ENCODE results near the gene VASH2. TPM values are rescaled to one million over a fixed set of nuclear protein-coding genes. Genes with fewer than 3 reads are reported as not detected.
"Not testable (repeated sequence)": the region's sequence is repeated elsewhere in the genome, so short reads cannot be mapped to it uniquely, and the experiment has no call there.

Gene VASH2
- total and polyA plus RNA-seq, 2 donors (not counting 1 experiment from before 2014, with no cell fraction given): 0.06 TPM; not detected in 1

DNA sequence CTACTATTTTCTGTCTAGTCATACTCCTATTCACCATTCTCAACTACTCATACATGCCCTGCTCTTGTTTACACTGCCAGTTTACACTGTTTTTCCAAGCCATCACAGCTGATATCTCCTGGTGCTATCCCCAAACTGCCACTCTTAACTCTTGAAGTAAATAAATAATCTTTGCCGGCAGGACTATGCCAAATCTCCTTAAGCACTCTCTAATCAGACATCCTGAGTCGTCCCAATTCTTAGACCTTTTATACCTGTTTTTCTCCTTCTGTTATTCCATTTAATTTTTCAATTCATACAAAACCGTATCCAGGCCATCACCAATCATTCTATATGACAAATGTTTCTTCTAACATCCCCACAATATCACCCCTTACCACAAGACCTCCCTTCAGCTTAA lies 36.7 kb upstream of the VASH2 start:
- intact Hi-C loops (cut with micrococcal nuclease); H3K27ac ChIP-seq (ENCODE audit: low read length in 2 of 2); H3K9me3 Mint-ChIP-seq (ENCODE audit: insufficient read depth); H3K9me3 ChIP-seq (ENCODE audit: control extremely low read depth in 1 of 3, control insufficient read depth in 2 of 3, insufficient read depth in 1 of 3, low read length in 2 of 3); DNase-seq; H3K27ac Mint-ChIP-seq; CTCF ChIA-PET; H3K27me3 ChIP-seq (replicated peaks in 1 of 4; ENCODE audit: control extremely low read depth in 1 of 4, control insufficient read depth in 3 of 4, insufficient read depth in 4 of 4, low read length in 3 of 4); ATAC-seq (ENCODE audit: low read depth); POLR2A ChIA-PET; H3K4me3 Mint-ChIP-seq; H3K27me3 Mint-ChIP-seq; H3K36me3 ChIP-seq (replicated peaks in 1 of 2; ENCODE audit: control extremely low read depth in 1 of 2, control insufficient read depth in 1 of 2, extremely low read depth in 1 of 2, insufficient read depth in 2 of 2, low read length in 1 of 2); H3K79me2 ChIP-seq (ENCODE audit: control insufficient read depth, insufficient read depth, low read length); H3K4me2 ChIP-seq (replicated peaks; ENCODE audit: low read depth, low read length, poor library complexity, severe bottlenecking); H3K4me1 ChIP-seq (ENCODE audit: control insufficient read depth in 2 of 2, insufficient read depth in 2 of 2, low read length in 2 of 2); H4K20me1 ChIP-seq (ENCODE audit: control insufficient read depth, insufficient read depth, low read length, poor library complexity, severe bottlenecking); H3K4me1 Mint-ChIP-seq; H3K9ac ChIP-seq (ENCODE audit: low read length); H2AFZ ChIP-seq (ENCODE audit: insufficient read depth, low read depth, low read length, poor library complexity, severe bottlenecking); H3K4me3 ChIP-seq (ENCODE audit: control extremely low read depth in 1 of 5, extremely low read depth in 1 of 5, insufficient read depth in 1 of 5, low read depth in 2 of 5, low read length in 4 of 5): not testable (repeated sequence)
- no CpG with 5 or more reads among the region's 3 CpGs for WGBS (ENCODE audit: insufficient coverage)

DNA sequence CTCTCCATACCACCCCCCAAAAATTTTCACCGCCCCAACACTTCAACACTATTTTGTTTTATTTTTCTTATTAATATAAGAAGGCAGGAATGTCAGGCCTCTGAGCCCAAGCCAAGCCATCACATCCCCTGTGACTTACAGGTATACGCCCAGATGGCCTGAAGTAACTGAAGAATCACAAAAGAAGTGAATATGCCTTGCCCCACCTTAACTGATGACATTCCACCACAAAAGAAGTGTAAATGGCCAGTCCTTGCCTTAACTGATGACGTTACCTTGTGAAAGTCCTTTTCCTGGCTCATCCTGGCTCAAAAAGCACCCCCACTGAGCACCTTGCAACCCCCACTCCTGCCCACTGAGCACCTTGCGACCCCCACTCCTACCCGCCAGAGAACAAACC lies 36.2 kb upstream of the VASH2 start:
- H3K79me2 ChIP-seq (ENCODE audit: control insufficient read depth, insufficient read depth, low read length); H3K36me3 ChIP-seq (replicated peaks in 1 of 2; ENCODE audit: control extremely low read depth in 1 of 2, control insufficient read depth in 1 of 2, extremely low read depth in 1 of 2, insufficient read depth in 2 of 2, low read length in 1 of 2); CTCF ChIA-PET; H3K4me3 ChIP-seq (ENCODE audit: control extremely low read depth in 1 of 5, extremely low read depth in 1 of 5, insufficient read depth in 1 of 5, low read depth in 2 of 5, low read length in 4 of 5); H3K27me3 Mint-ChIP-seq; POLR2A ChIA-PET; H3K9me3 ChIP-seq (ENCODE audit: control extremely low read depth in 1 of 3, control insufficient read depth in 2 of 3, insufficient read depth in 1 of 3, low read length in 2 of 3); H4K20me1 ChIP-seq (ENCODE audit: control insufficient read depth, insufficient read depth, low read length, poor library complexity, severe bottlenecking); H3K27me3 ChIP-seq (replicated peaks in 1 of 4; ENCODE audit: control extremely low read depth in 1 of 4, control insufficient read depth in 3 of 4, insufficient read depth in 4 of 4, low read length in 3 of 4); H3K4me3 Mint-ChIP-seq; H3K9ac ChIP-seq (ENCODE audit: low read length); H3K9me3 Mint-ChIP-seq (ENCODE audit: insufficient read depth); intact Hi-C loops (cut with micrococcal nuclease); DNase-seq; H3K27ac Mint-ChIP-seq; H3K4me2 ChIP-seq (replicated peaks; ENCODE audit: low read depth, low read length, poor library complexity, severe bottlenecking); H3K4me1 Mint-ChIP-seq; H2AFZ ChIP-seq (ENCODE audit: insufficient read depth, low read depth, low read length, poor library complexity, severe bottlenecking); H3K27ac ChIP-seq (ENCODE audit: low read length in 2 of 2); H3K4me1 ChIP-seq (ENCODE audit: control insufficient read depth in 2 of 2, insufficient read depth in 2 of 2, low read length in 2 of 2); ATAC-seq (ENCODE audit: low read depth): not testable (repeated sequence)
- no CpG with 5 or more reads among the region's 5 CpGs for WGBS (ENCODE audit: insufficient coverage)

DNA sequence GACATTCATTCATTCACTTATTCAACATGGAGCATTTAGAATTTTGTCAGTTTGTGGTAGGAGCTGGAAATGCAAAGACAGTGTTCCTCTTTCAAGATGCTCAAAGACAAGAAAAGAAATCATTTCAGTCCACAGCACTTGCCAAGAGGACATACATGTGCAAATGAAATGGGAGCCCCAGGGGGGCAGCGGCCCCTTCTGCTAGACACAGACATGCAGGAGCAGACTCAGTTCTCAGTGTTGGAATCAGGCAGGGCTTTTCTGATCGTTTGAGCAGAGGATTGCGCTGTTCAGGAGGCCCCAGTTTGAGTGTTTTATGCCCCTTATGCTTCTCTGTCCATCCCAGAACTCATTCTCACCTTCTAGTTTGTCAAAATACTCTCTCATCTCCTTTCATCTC lies 35.6 kb upstream of the VASH2 start:
- no peaks in the 10 kb centered on the region for H3K9me3 ChIP-seq (ENCODE audit: control extremely low read depth in 1 of 3, control insufficient read depth in 2 of 3, insufficient read depth in 1 of 3, low read length in 2 of 3)
- CTCF ChIA-PET: no interaction called here
- no peak overlapping the region for H3K4me3 Mint-ChIP-seq
- no peaks in the 10 kb centered on the region for H3K36me3 ChIP-seq (replicated peaks in 1 of 2; ENCODE audit: control extremely low read depth in 1 of 2, control insufficient read depth in 1 of 2, extremely low read depth in 1 of 2, insufficient read depth in 2 of 2, low read length in 1 of 2)
- TF ChIP-seq, protein P1, sequence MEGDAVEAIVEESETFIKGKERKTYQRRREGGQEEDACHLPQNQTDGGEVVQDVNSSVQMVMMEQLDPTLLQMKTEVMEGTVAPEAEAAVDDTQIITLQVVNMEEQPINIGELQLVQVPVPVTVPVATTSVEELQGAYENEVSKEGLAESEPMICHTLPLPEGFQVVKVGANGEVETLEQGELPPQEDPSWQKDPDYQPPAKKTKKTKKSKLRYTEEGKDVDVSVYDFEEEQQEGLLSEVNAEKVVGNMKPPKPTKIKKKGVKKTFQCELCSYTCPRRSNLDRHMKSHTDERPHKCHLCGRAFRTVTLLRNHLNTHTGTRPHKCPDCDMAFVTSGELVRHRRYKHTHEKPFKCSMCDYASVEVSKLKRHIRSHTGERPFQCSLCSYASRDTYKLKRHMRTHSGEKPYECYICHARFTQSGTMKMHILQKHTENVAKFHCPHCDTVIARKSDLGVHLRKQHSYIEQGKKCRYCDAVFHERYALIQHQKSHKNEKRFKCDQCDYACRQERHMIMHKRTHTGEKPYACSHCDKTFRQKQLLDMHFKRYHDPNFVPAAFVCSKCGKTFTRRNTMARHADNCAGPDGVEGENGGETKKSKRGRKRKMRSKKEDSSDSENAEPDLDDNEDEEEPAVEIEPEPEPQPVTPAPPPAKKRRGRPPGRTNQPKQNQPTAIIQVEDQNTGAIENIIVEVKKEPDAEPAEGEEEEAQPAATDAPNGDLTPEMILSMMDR (IDR thresholded peaks at IDR 0.05): no peak
- no peak for TF ChIP-seq EZH2 (IDR thresholded peaks at IDR 0.05; ENCODE audit: borderline replicate concordance, insufficient read depth, low read depth, low read length, poor library complexity, severe bottlenecking)
- H3K79me2 ChIP-seq (ENCODE audit: control insufficient read depth, insufficient read depth, low read length): no peaks in the 10 kb centered on the region
- H3K4me1 Mint-ChIP-seq: peaks cover 6% of the 10 kb centered on the region
- H3K27ac Mint-ChIP-seq: no peak overlapping the region
- H3K4me1 ChIP-seq (ENCODE audit: control insufficient read depth in 2 of 2, insufficient read depth in 2 of 2, low read length in 2 of 2): peaks cover 0 to 4% of the 10 kb centered on the region in 2 donors
- ATAC-seq (ENCODE audit: low read depth): no peak
- H2AFZ ChIP-seq (ENCODE audit: insufficient read depth, low read depth, low read length, poor library complexity, severe bottlenecking): no peak overlapping the region
- POLR2A ChIA-PET: no interaction called here
- peaks cover 0 to 5% (median 1%) of the 10 kb centered on the region in 4 experiments for H3K27me3 ChIP-seq (replicated peaks in 1 of 4; ENCODE audit: control extremely low read depth in 1 of 4, control insufficient read depth in 3 of 4, insufficient read depth in 4 of 4, low read length in 3 of 4)
- no peak overlapping the region for H3K27ac ChIP-seq (ENCODE audit: low read length in 2 of 2)
- peaks cover 8% of the 10 kb centered on the region for H3K27me3 Mint-ChIP-seq
- no peak overlapping the region for H3K9ac ChIP-seq (ENCODE audit: low read length)
- no peaks in the 10 kb centered on the region for H3K9me3 Mint-ChIP-seq (ENCODE audit: insufficient read depth)
- no peak for DNase-seq
- no peaks in the 10 kb centered on the region for H4K20me1 ChIP-seq (ENCODE audit: control insufficient read depth, insufficient read depth, low read length, poor library complexity, severe bottlenecking)
- 88% methylated on average over 3 of the region's 3 CpGs for WGBS (ENCODE audit: insufficient coverage)
- intact Hi-C loops (cut with micrococcal nuclease): no loop called here
- no peak overlapping the region for H3K4me2 ChIP-seq (replicated peaks; ENCODE audit: low read depth, low read length, poor library complexity, severe bottlenecking)
- H3K4me3 ChIP-seq (ENCODE audit: control extremely low read depth in 1 of 5, extremely low read depth in 1 of 5, insufficient read depth in 1 of 5, low read depth in 2 of 5, low read length in 4 of 5): no peak overlapping the region

Measured in B cell (primary cell).